NK-92 treated with Interleukin-12 subunit alpha and Interleukin-12 subunit beta, amount 100 ng/mL, for 24 hours (cell line): Measurements from ENCODE around the gene PPP6R1.

ENCODE experiments used
- DNase-seq: peaks from one replicate; lab custom pipeline; 2025; lab: John Stamatoyannopoulos, UW

The PPP6R1 gene

GRCh38 chr19:55244004-55244680, 14.7 kb downstream of the PPP6R1 start:
- DNase-seq = no peak

- no peak for DNase-seq
Measured at GRCh38 chr19:55242517-55242916, 16.3 kb downstream of the PPP6R1 start.

- DNase-seq = no peak
Measured at GRCh38 chr19:55241935-55242464, 16.8 kb downstream of the PPP6R1 start.

GRCh38 chr19:55241143-55241934, 17.5 kb downstream of the PPP6R1 start:
- DNase-seq = no peak

- DNase-seq = no peak
Measured at GRCh38 chr19:55240713-55241020, 18.1 kb downstream of the PPP6R1 start.

GRCh38 chr19:55239004-55239403, 19.8 kb downstream of the PPP6R1 start:
- no peak for DNase-seq

GRCh38 chr19:55238030-55238429, 20.8 kb downstream of the PPP6R1 start:
- DNase-seq = no peak

- no peak for DNase-seq
Measured at GRCh38 chr19:55232986-55233385, 25.8 kb downstream of the PPP6R1 start.

- no peak for DNase-seq
Measured at GRCh38 chr19:55232286-55232602, 26.6 kb downstream of the PPP6R1 start.

- no peak for DNase-seq
Measured at GRCh38 chr19:55231391-55232285, 27.2 kb downstream of the PPP6R1 start.

GRCh38 chr19:55230780-55231179, 28.0 kb downstream of the PPP6R1 start:
- no peak for DNase-seq

GRCh38 chr19:55230329-55230728, 28.5 kb downstream of the PPP6R1 start:
- DNase-seq = no peak

GRCh38 chr19:55229789-55230182, 29.0 kb downstream of the PPP6R1 start:
- DNase-seq = no peak

- DNase-seq = no peak
Measured at GRCh38 chr19:55229145-55229788, 29.6 kb downstream of the PPP6R1 start.

GRCh38 chr19:55228403-55229031, 30.3 kb downstream of the PPP6R1 start, which contains the start of gene TMEM86B:
TSS of gene TMEM86B (minus strand) at chr19:55228763. CDS start at chr19:55228741, 22 bp downstream.
- no peak for DNase-seq

- DNase-seq = no peak
Measured at GRCh38 chr19:55228015-55228391, 30.8 kb downstream of the PPP6R1 start.

- no peak for DNase-seq
Measured at GRCh38 chr19:55227241-55228014, 31.4 kb downstream of the PPP6R1 start.

- no peak for DNase-seq
Measured at GRCh38 chr19:55226788-55227187, 32.0 kb downstream of the PPP6R1 start.

GRCh38 chr19:55226273-55226672, 32.5 kb downstream of the PPP6R1 start:
- DNase-seq = no peak

GRCh38 chr19:55225415-55225958, 33.3 kb downstream of the PPP6R1 start:
- DNase-seq = no peak
